SK-N-SH treated with all-trans-retinoic acid at 6 μM for 48 hours (cell line): ENCODE measurements around the gene SLCO3A1.

Experiments used
- ATAC-seq: fragments of 200-7000 bp; cut with Tn5 transposase; 3 replicates; pipeline ENCODE4 v1.9.1; 2020; ENCODE audit warnings: mild to moderate bottlenecking, moderate library complexity
- ARNTL ChIP-seq: fragments of 450-650 bp; formaldehyde crosslinking; IDR thresholded peaks from 2 replicates; pipeline ENCODE4 v1.5.0; 2020; ENCODE audit warnings: low read depth, mild to moderate bottlenecking, moderate library complexity, borderline replicate concordance
- BACH2 ChIP-seq: fragments of 250-450 bp; sonication (Bioruptor Pico); IDR thresholded peaks from 2 replicates; pipeline ENCODE4 v1.9.0; 2021; ENCODE audit warnings: mild to moderate bottlenecking, borderline replicate concordance
- CSRNP3 ChIP-seq: fragments of 250-450 bp; sonication (Bioruptor Pico); IDR thresholded peaks from 2 replicates; pipeline ENCODE4 v1.5.1; 2021; ENCODE audit warnings: mild to moderate bottlenecking, moderate library complexity
- ESRRG ChIP-seq: fragments of 250-450 bp; sonication (Bioruptor Pico); IDR thresholded peaks from 2 replicates; pipeline ENCODE4 v1.6.1; 2021; ENCODE audit warnings: mild to moderate bottlenecking
- GLIS3 ChIP-seq: fragments of 250-450 bp; sonication (Bioruptor Pico); IDR thresholded peaks from 2 replicates; pipeline ENCODE4 v1.5.0; 2020; ENCODE audit warnings: mild to moderate bottlenecking, moderate library complexity
- ISL1 ChIP-seq: fragments of 250-450 bp; sonication (Bioruptor Pico); IDR thresholded peaks from 2 replicates; pipeline ENCODE4 v2.1.2; 2022; ENCODE audit warnings: mild to moderate bottlenecking, moderate library complexity
- OSR1 ChIP-seq: fragments of 250-450 bp; sonication (Bioruptor Pico); IDR thresholded peaks from 2 replicates; pipeline ENCODE4 v1.8.0; 2022; ENCODE audit warnings: moderate library complexity, mild to moderate bottlenecking, inconsistent platforms
- PATZ1 ChIP-seq: fragments of 250-450 bp; sonication (Bioruptor Pico); IDR thresholded peaks from 2 replicates; pipeline ENCODE4 v1.8.0; 2020; ENCODE audit warnings: mild to moderate bottlenecking, moderate library complexity, borderline replicate concordance
- POU6F1 ChIP-seq: fragments of 250-450 bp; sonication (Bioruptor Pico); IDR thresholded peaks from 2 replicates; pipeline ENCODE4 v1.8.0; 2021; ENCODE audit warnings: low read depth, mild to moderate bottlenecking, moderate library complexity, borderline replicate concordance
- PPARA ChIP-seq: fragments of 250-450 bp; sonication (Bioruptor Pico); IDR thresholded peaks from 2 replicates; pipeline ENCODE4 v1.5.0; 2020; ENCODE audit warnings: mild to moderate bottlenecking, borderline replicate concordance
- RARB ChIP-seq: fragments of 250-450 bp; sonication (Bioruptor Pico); IDR thresholded peaks from 2 replicates; pipeline ENCODE4 v1.8.0; 2021; ENCODE audit warnings: mild to moderate bottlenecking, moderate library complexity
- SNAI2 ChIP-seq: fragments of 250-450 bp; sonication (Bioruptor Pico); IDR thresholded peaks from 2 replicates; pipeline ENCODE4 v1.5.0; 2020; ENCODE audit warnings: mild to moderate bottlenecking, moderate library complexity
- TCF4 ChIP-seq: fragments of 250-450 bp; sonication (Bioruptor Pico); IDR thresholded peaks from 2 replicates; pipeline ENCODE4 v1.8.0; 2021; ENCODE audit warnings: mild to moderate bottlenecking, moderate library complexity, borderline replicate concordance
- TOX ChIP-seq: fragments of 250-450 bp; sonication (Bioruptor Pico); IDR thresholded peaks from 2 replicates; pipeline ENCODE4 v1.8.0; 2021; ENCODE audit warnings: mild to moderate bottlenecking, moderate library complexity, borderline replicate concordance
- TSHZ2 ChIP-seq: fragments of 250-450 bp; sonication (Bioruptor Pico); IDR thresholded peaks from 2 replicates; pipeline ENCODE4 v1.5.0; 2020; ENCODE audit warnings: mild to moderate bottlenecking, moderate library complexity
- ZC3H10 ChIP-seq: fragments of 250-450 bp; sonication (Bioruptor Pico); IDR thresholded peaks from 2 replicates; pipeline ENCODE4 v1.5.1; 2021; ENCODE audit warnings: mild to moderate bottlenecking, moderate library complexity
- ZFP3 ChIP-seq: fragments of 250-450 bp; sonication (Bioruptor Pico); IDR thresholded peaks from 2 replicates; pipeline ENCODE4 v1.5.0; 2020; ENCODE audit warnings: mild to moderate bottlenecking, moderate library complexity
- ZFP30 ChIP-seq: fragments of 450-650 bp; formaldehyde crosslinking; IDR thresholded peaks from 2 replicates; pipeline ENCODE4 v1.5.0; 2022; ENCODE audit warnings: mild to moderate bottlenecking, moderate library complexity
- ZNF565 ChIP-seq: fragments of 450-650 bp; formaldehyde crosslinking; conservative IDR thresholded peaks from 2 replicates; pipeline ENCODE4 v1.5.0; 2020; ENCODE audit warnings: low read depth, mild to moderate bottlenecking, moderate library complexity
- ZNF70 ChIP-seq: fragments of 450-650 bp; formaldehyde crosslinking; IDR thresholded peaks from 2 replicates; pipeline ENCODE4 v1.5.0; 2020; ENCODE audit warnings: mild to moderate bottlenecking, moderate library complexity
- ZNF8 ChIP-seq: fragments of 450-650 bp; formaldehyde crosslinking; IDR thresholded peaks from 2 replicates; pipeline ENCODE4 v1.5.0; 2020; ENCODE audit warnings: mild to moderate bottlenecking, moderate library complexity

SLCO3A1 gene

GRCh38 chr15:91944331-91944730, 90.8 kb downstream of the SLCO3A1 start (continued):
- TF ChIP-seq CSRNP3 (no peak), TSHZ2 (no peak)

- TF ChIP-seq BACH2 (CRISPR knock-in tag) (no peak), ZNF70 (CRISPR knock-in tag) (no peak), ESRRG (CRISPR knock-in tag) (no peak), ZFP30 (CRISPR knock-in tag) (no peak), ISL1 (no peak), ZNF565 (CRISPR knock-in tag) (no peak)
- no peak for ATAC-seq
Observed at GRCh38 chr15:91945385-91945784, 91.9 kb downstream of the SLCO3A1 start.

- ATAC-seq: no peak
Observed at GRCh38 chr15:91946075-91946474, 92.6 kb downstream of the SLCO3A1 start.

GRCh38 chr15:91946581-91947292, 93.2 kb downstream of the SLCO3A1 start:
- no peak for ATAC-seq
- TF ChIP-seq RARB (CRISPR knock-in tag) (no peak), GLIS3 (CRISPR knock-in tag) (no peak), OSR1 (no peak), PATZ1 (no peak), ZFP3 (no peak), ARNTL (CRISPR knock-in tag) (no peak), TOX (CRISPR knock-in tag) (no peak), PPARA (no peak)

More at GRCh38 chr15:91946075-91946474, 92.6 kb downstream of the SLCO3A1 start:
- TF ChIP-seq ZNF565 (CRISPR knock-in tag) (no peak), OSR1 (no peak), PPARA (no peak), CSRNP3 (no peak), ZNF70 (CRISPR knock-in tag) (no peak), ISL1 (no peak), ZNF8 (no peak), ZC3H10 (CRISPR knock-in tag) (no peak), GLIS3 (CRISPR knock-in tag) (no peak)

- TF ChIP-seq RARB (CRISPR knock-in tag): no peak
- no peak for TF ChIP-seq TCF4 (CRISPR knock-in tag)
- no peak for TF ChIP-seq ZNF565 (CRISPR knock-in tag)
- no peak for TF ChIP-seq SNAI2 (CRISPR knock-in tag)
- no peak for TF ChIP-seq ZC3H10 (CRISPR knock-in tag)
- no peak for TF ChIP-seq ISL1
- no peak for TF ChIP-seq POU6F1 (CRISPR knock-in tag)
- TF ChIP-seq BACH2 (CRISPR knock-in tag): no peak
- TF ChIP-seq ZNF70 (CRISPR knock-in tag): no peak
- no peak for TF ChIP-seq ESRRG (CRISPR knock-in tag)
- TF ChIP-seq ZFP30 (CRISPR knock-in tag): no peak
- TF ChIP-seq, all 23 proteins: peak for 0
- ATAC-seq: no peak
Observed at GRCh38 chr15:91947293-91947679, 93.8 kb downstream of the SLCO3A1 start.
